Measurements from ENCODE around the gene FCHO2.
"Not testable (repeated sequence)": the region's sequence is repeated elsewhere in the genome, so short reads cannot be mapped to it uniquely, and the experiment has no call there.

DNA sequence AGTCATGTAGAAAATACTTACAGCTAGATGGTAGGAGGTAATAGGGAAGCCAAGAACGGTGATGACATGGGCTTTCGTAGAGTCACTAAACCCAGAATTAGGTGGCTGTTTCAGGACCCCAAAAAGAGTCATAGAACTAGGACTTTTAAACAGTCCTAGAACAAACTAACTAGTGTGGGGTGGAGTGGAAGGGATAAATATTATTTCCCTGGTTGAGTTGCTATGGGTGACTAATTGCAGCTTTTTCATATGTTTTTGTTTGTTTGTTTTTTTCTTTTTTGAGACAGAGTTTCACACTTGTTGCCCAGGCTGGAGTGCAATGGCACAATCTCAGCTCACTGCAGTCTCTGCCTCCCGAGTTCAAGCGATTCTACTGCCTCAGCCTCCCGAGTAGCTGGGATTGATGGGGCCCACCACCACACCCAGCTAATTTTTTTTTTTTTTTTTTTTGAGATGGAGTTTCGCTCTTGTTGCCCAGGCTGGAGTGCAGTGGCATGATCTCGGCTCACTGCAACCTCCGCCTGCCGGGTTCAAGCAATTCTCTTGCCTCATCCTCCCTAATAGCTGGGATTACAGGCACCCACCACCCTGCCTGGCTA is 69.2 kb downstream of the FCHO2 start:
- TF ChIP-seq, protein P1, sequence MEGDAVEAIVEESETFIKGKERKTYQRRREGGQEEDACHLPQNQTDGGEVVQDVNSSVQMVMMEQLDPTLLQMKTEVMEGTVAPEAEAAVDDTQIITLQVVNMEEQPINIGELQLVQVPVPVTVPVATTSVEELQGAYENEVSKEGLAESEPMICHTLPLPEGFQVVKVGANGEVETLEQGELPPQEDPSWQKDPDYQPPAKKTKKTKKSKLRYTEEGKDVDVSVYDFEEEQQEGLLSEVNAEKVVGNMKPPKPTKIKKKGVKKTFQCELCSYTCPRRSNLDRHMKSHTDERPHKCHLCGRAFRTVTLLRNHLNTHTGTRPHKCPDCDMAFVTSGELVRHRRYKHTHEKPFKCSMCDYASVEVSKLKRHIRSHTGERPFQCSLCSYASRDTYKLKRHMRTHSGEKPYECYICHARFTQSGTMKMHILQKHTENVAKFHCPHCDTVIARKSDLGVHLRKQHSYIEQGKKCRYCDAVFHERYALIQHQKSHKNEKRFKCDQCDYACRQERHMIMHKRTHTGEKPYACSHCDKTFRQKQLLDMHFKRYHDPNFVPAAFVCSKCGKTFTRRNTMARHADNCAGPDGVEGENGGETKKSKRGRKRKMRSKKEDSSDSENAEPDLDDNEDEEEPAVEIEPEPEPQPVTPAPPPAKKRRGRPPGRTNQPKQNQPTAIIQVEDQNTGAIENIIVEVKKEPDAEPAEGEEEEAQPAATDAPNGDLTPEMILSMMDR (IDR thresholded peaks at IDR 0.05) = not testable (repeated sequence)
- not testable (repeated sequence) for TF ChIP-seq EZH2, EZH2phosphoT487 (IDR thresholded peaks at IDR 0.05)

All from neural progenitor cell (in vitro differentiated cells).